ENCODE results near the gene VWA3B. TPM values are rescaled to one million over a fixed set of nuclear protein-coding genes. Genes with fewer than 3 reads are reported as not detected.

VWA3B gene
- total and polyA plus RNA-seq, 2 of the 4 experiments (the other 2 are of a cell fraction), result not detected

GRCh38 chr2:98067160-98067559 lies 19.8 kb upstream of the VWA3B start:
- H3K9ac ChIP-seq (ENCODE audit: low read depth, low read length), result no peak overlapping the region
- no peak overlapping the region for H2BK5ac ChIP-seq (ENCODE audit: low read depth, low read length, poor library complexity, severe bottlenecking)
- no peak overlapping the region for H3K4me2 ChIP-seq (ENCODE audit: low read depth, low read length)
- H2BK15ac ChIP-seq (ENCODE audit: low read depth, low read length), result no peak overlapping the region
- no peak overlapping the region for H2AK5ac ChIP-seq (ENCODE audit: low read depth, low read length)
- H2AFZ ChIP-seq (replicated peaks; ENCODE audit: low read length, poor library complexity), result no peak overlapping the region
- no peak for ATAC-seq (ENCODE audit: low read depth)
- CTCF ChIA-PET, result no interaction called here
- H3K18ac ChIP-seq (ENCODE audit: low read depth, low read length), result no peak overlapping the region
- no peak overlapping the region for H4K8ac ChIP-seq (ENCODE audit: low read depth in 2 of 2, low read length in 2 of 2)
- in situ Hi-C loops (cut with MboI; ENCODE audit: low sequenced_read_pairs), result no loop called here
- H3K27ac ChIP-seq (ENCODE audit: insufficient read depth, low read length), result no peak overlapping the region
- no peaks in the 10 kb centered on the region for H4K20me1 ChIP-seq (ENCODE audit: insufficient read depth, low read length)
- no peak overlapping the region for H2AK9ac ChIP-seq (replicated peaks; ENCODE audit: low read depth, low read length, poor library complexity)
- H3K4ac ChIP-seq (ENCODE audit: low read depth, low read length), result no peak overlapping the region
- no peak overlapping the region for H3K14ac ChIP-seq (replicated peaks; ENCODE audit: low read depth, low read length)
- intact Hi-C loops (cut with micrococcal nuclease), result no loop called here
- no peak for TF ChIP-seq CTCF (conservative IDR thresholded peaks at IDR 0.05; ENCODE audit: low read depth, low read length)
- no peak for TF ChIP-seq ELK1 (IDR thresholded peaks at IDR 0.05; ENCODE audit: borderline replicate concordance, low read depth, low read length)
- no peak for TF ChIP-seq MAZ (IDR thresholded peaks at IDR 0.05; ENCODE audit: borderline replicate concordance, low read depth, low read length)
- no peak for TF ChIP-seq FOS (IDR thresholded peaks at IDR 0.05; ENCODE audit: low read depth, low read length)
- no peak for TF ChIP-seq CEBPB (IDR thresholded peaks at IDR 0.05; ENCODE audit: low read depth, low read length)
- TF ChIP-seq CHD1 (IDR thresholded peaks at IDR 0.05; ENCODE audit: low read depth, low read length), result no peak
- no peaks in the 10 kb centered on the region for H3K79me1 ChIP-seq (ENCODE audit: low read depth in 1 of 2, low read length in 2 of 2)
- no peaks in the 10 kb centered on the region for H3K9me3 ChIP-seq (ENCODE audit: control insufficient read depth, insufficient read depth, low read length)
- no CpG with 5 or more reads among the region's 5 CpGs for WGBS, 2 experiments (ENCODE audit: extremely low coverage in 2 of 2, insufficient read length in 1 of 2)
- H3K27me3 ChIP-seq (ENCODE audit: control insufficient read depth, insufficient read depth, low read length), result peaks cover 5% of the 10 kb centered on the region
- H4K5ac ChIP-seq (ENCODE audit: low read depth, low read length), result no peak overlapping the region
- H3K9me1 ChIP-seq (ENCODE audit: insufficient read depth, low read length), result no peaks in the 10 kb centered on the region
- no peak for DNase-seq
- no peak overlapping the region for H3K4me3 ChIP-seq (ENCODE audit: insufficient read depth, low read depth, low read length)
- H2BK20ac ChIP-seq (ENCODE audit: low read depth, low read length), result no peak overlapping the region
- no peaks in the 10 kb centered on the region for H3K36me3 ChIP-seq (ENCODE audit: control insufficient read depth, insufficient read depth, low read length)
- H3K23ac ChIP-seq (ENCODE audit: low read depth, low read length), result no peak overlapping the region
- no peaks in the 10 kb centered on the region for H3K4me1 ChIP-seq (ENCODE audit: control insufficient read depth, insufficient read depth, low read length)
- no peak overlapping the region for H4K91ac ChIP-seq (ENCODE audit: insufficient read depth, low read depth, low read length)
- BruUV-seq (replicated peaks), result no TSS peak
- POLR2A ChIA-PET (ENCODE audit: unreplicated experiment), result no interaction called here
- no peak overlapping the region for H3K56ac ChIP-seq (ENCODE audit: extremely low read depth, insufficient read depth, low read length)
- dilution Hi-C loops (cut with HindIII; ENCODE audit: low sequenced_read_pairs, unreplicated experiment), result no loop called here
- no peak overlapping the region for H2BK120ac ChIP-seq (ENCODE audit: low read depth, low read length)

Measured in IMR-90 (cell line).